ENCODE measurements around the gene SPIB.

DNA sequence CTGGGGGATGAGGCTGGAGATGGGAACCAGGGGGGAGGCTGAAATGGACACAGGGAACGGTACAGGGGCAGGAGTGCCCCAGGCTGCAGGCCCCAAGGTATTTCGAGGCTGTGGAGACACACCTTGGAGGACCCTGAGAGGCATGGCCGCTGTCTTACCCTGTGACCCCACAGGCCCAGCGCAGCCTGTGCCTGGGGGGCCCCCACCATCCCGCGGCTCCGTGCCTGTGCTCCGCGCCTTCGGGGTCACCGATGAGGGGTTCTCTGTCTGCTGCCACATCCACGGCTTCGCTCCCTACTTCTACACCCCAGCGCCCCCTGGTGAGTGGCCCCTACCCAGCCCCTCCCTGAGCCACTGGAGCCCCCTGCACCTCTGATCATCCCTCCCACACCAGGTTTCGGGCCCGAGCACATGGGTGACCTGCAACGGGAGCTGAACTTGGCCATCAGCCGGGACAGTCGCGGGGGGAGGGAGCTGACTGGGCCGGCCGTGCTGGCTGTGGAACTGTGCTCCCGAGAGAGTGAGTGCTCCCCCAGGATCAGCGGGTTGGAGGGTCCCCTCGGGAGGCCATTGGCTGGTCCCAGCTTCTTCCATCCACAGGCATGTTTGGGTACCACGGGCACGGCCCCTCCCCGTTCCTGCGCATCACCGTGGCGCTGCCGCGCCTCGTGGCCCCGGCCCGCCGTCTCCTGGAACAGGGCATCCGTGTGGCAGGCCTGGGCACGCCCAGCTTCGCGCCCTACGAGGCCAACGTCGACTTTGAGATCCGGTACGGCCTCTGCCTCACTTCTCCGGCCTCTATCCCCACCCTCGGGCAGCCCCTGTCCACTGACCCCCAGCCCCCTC is 16.9 kb upstream of the SPIB start:
- TF ChIP-seq, protein P1, sequence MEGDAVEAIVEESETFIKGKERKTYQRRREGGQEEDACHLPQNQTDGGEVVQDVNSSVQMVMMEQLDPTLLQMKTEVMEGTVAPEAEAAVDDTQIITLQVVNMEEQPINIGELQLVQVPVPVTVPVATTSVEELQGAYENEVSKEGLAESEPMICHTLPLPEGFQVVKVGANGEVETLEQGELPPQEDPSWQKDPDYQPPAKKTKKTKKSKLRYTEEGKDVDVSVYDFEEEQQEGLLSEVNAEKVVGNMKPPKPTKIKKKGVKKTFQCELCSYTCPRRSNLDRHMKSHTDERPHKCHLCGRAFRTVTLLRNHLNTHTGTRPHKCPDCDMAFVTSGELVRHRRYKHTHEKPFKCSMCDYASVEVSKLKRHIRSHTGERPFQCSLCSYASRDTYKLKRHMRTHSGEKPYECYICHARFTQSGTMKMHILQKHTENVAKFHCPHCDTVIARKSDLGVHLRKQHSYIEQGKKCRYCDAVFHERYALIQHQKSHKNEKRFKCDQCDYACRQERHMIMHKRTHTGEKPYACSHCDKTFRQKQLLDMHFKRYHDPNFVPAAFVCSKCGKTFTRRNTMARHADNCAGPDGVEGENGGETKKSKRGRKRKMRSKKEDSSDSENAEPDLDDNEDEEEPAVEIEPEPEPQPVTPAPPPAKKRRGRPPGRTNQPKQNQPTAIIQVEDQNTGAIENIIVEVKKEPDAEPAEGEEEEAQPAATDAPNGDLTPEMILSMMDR (IDR thresholded peaks at IDR 0.05), result no peak
- TF ChIP-seq POLR2A (IDR thresholded peaks at IDR 0.05), result no peak
- TF ChIP-seq POLR2AphosphoS5 (IDR thresholded peaks at IDR 0.05), result no peak
- TF ChIP-seq EP300 (IDR thresholded peaks at IDR 0.05), result no peak

All from gastroesophageal sphincter (tissue), 3 donors.